Measurements from ENCODE around the gene FFAR3. TPM values are rescaled to one million over a fixed set of nuclear protein-coding genes. Genes with fewer than 3 reads are reported as not detected.

The FFAR3 gene
- total and polyA plus RNA-seq, 2 donors (not counting 3 experiments of a cell fraction or from before 2014, with no cell fraction given) = not detected

GRCh38 chr19:35314031-35314430, 44.2 kb upstream of the FFAR3 start:
- H3K9me1 ChIP-seq (replicated peaks; ENCODE audit: control insufficient read depth, extremely low read depth, insufficient read depth, low read length) = no peaks in the 10 kb centered on the region
- dilution Hi-C loops (cut with MboI; ENCODE audit: extremely low pct_ligation_motif_present, low sequenced_read_pairs) (no loop called here), intact Hi-C loops (cut with micrococcal nuclease) (no loop called here)
- peaks cover 5% of the 10 kb centered on the region for H3K4me1 ChIP-seq (ENCODE audit: control insufficient read depth, extremely low read depth, insufficient read depth, low read length)
- H3K27me3 ChIP-seq (ENCODE audit: control insufficient read depth in 2 of 2, insufficient read depth in 2 of 2, low read length in 2 of 2) = no peaks in the 10 kb centered on the region
- FAIRE-seq (no peak), DNase-seq (ENCODE audit: low read depth, low spot score) (no peak)
- no peak overlapping the region for H3K4me3 ChIP-seq (replicated peaks in 1 of 3; ENCODE audit: insufficient read depth in 1 of 3, low read depth in 1 of 3, low read length in 3 of 3)
- no TSS peak for BruUV-seq (replicated peaks)
- no peaks in the 10 kb centered on the region for H4K20me1 ChIP-seq (replicated peaks; ENCODE audit: control insufficient read depth, extremely low read depth, insufficient read depth, low read length)
- no peak overlapping the region for H3K9ac ChIP-seq (replicated peaks; ENCODE audit: extremely low read depth, insufficient read depth, low read length)
- H2AFZ ChIP-seq (ENCODE audit: low read depth, low read length) = no peak overlapping the region
- CTCF ChIA-PET = interaction anchor here (1.0 to 2.1 kb wide), 2 partner anchors 10 to 39 kb away, joined by 4 read pairs; no protein-coding TSS in a partner anchor
- no peaks in the 10 kb centered on the region for H3K9me3 ChIP-seq (replicated peaks; ENCODE audit: control insufficient read depth, insufficient read depth, low read length)
- TF ChIP-seq GATA2 (IDR thresholded peaks at IDR 0.05; ENCODE audit: insufficient read depth, insufficient read length, low read depth, low read length) (no peak), FOS (IDR thresholded peaks at IDR 0.05; ENCODE audit: borderline replicate concordance, insufficient read depth, low read length) (no peak), CTCF (IDR thresholded peaks at IDR 0.05; ENCODE audit: extremely low read depth in 1 of 2, insufficient read depth in 1 of 2, low read depth in 1 of 2, low read length in 2 of 2) (no peak), POLR2A (IDR thresholded peaks at IDR 0.05; ENCODE audit: low read depth, low read length) (no peak), MYC (IDR thresholded peaks at IDR 0.05; ENCODE audit: low read depth, low read length) (no peak), EZH2 (IDR thresholded peaks at IDR 0.05; ENCODE audit: borderline replicate concordance, low read depth, low read length, severe bottlenecking) (no peak), POLR2AphosphoS5 (IDR thresholded peaks at IDR 0.05; ENCODE audit: insufficient read depth, low read depth, low read length) (no peak), JUN (IDR thresholded peaks at IDR 0.05; ENCODE audit: borderline replicate concordance, insufficient read depth, insufficient read length, low read depth) (no peak)
- TF ChIP-seq, protein P1, sequence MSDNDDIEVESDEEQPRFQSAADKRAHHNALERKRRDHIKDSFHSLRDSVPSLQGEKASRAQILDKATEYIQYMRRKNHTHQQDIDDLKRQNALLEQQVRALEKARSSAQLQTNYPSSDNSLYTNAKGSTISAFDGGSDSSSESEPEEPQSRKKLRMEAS (IDR thresholded peaks at IDR 0.05; ENCODE audit: insufficient read depth, insufficient read length) = no peak
- no peaks in the 10 kb centered on the region for H3K36me3 ChIP-seq (ENCODE audit: control insufficient read depth in 2 of 2, extremely low read depth in 1 of 2, insufficient read depth in 2 of 2, low read length in 2 of 2)
- H3K27ac ChIP-seq (ENCODE audit: insufficient read depth, low read depth, low read length) = no peak overlapping the region
- POLR2A ChIA-PET = no interaction called here
- H3K79me2 ChIP-seq (ENCODE audit: control insufficient read depth, insufficient read depth, low read length) = no peaks in the 10 kb centered on the region
- no peak overlapping the region for H3K4me2 ChIP-seq (ENCODE audit: insufficient read depth, low read length)

All from endothelial cell of umbilical vein (primary cell).